Activated T-cell treated with anti-CD3 and anti-CD28 coated beads, Interleukin-2, amount 50 U/mL, for 4 hours (primary cell): ENCODE measurements around the gene DMGDH. TPM values are rescaled to one million over a fixed set of nuclear protein-coding genes. Genes with fewer than 3 reads are reported as not detected.

Experiments
- ATAC-seq, 2 donors: fragments of 200-7000 bp; cut with Tn5 transposase; one replicate each; pipeline ENCODE4 v1.10.0; 2021
- DNase-seq: peaks from one replicate; pipeline ENCODE4 v3.0.0-alpha.2; 2020
- H3K27me3 Mint-ChIP-seq: one replicate; pipeline ENCODE4 v1.8.0; 2021; ENCODE audit warnings: low read depth, mixed read lengths
- H3K36me3 Mint-ChIP-seq: one replicate; pipeline ENCODE4 v1.8.0; 2022; ENCODE audit warnings: mixed read lengths; ENCODE audit not compliant: insufficient read depth
- H3K4me1 Mint-ChIP-seq: one replicate; pipeline ENCODE4 v1.8.0; 2021; ENCODE audit warnings: low read depth, mixed read lengths
- H3K4me3 Mint-ChIP-seq: one replicate; pipeline ENCODE4 v1.8.0; 2021; ENCODE audit warnings: mild to moderate bottlenecking, moderate library complexity, mixed read lengths
- H3K9me3 Mint-ChIP-seq: one replicate; pipeline ENCODE4 v1.8.0; 2021; ENCODE audit warnings: mixed read lengths
- total RNA-seq, 3 donors: library from RNA; stranded (reverse); gene quantifications; one replicate each; pipeline ENCODE4 v1.2.1, GENCODE V29; 2021

DMGDH gene
- total RNA-seq, 3 donors from 2014 or later = 0.57 TPM; not detected in 2

GRCh38 chr5:79081779-79082178 is 12.3 kb upstream of the DMGDH start:
- H3K27me3 Mint-ChIP-seq = peaks cover under 1% of the 10 kb centered on the region
- H3K4me3 Mint-ChIP-seq = no peak overlapping the region
- H3K9me3 Mint-ChIP-seq = no peaks in the 10 kb centered on the region
- no peak for DNase-seq
- ATAC-seq = no peak
- no peaks in the 10 kb centered on the region for H3K4me1 Mint-ChIP-seq
- H3K36me3 Mint-ChIP-seq = no peaks in the 10 kb centered on the region

- no peaks in the 10 kb centered on the region for H3K36me3 Mint-ChIP-seq
- DNase-seq (no peak), ATAC-seq (no peak)
- peaks cover 3% of the 10 kb centered on the region for H3K27me3 Mint-ChIP-seq
- H3K4me3 Mint-ChIP-seq = no peak overlapping the region
- no peaks in the 10 kb centered on the region for H3K9me3 Mint-ChIP-seq
- no peaks in the 10 kb centered on the region for H3K4me1 Mint-ChIP-seq
These were observed 11.3 kb upstream of the DMGDH start for GRCh38 chr5:79080804-79081203.

- DNase-seq = no peak
- H3K4me1 Mint-ChIP-seq = no peaks in the 10 kb centered on the region
- no peaks in the 10 kb centered on the region for H3K9me3 Mint-ChIP-seq
- peaks cover 3% of the 10 kb centered on the region for H3K27me3 Mint-ChIP-seq
- H3K4me3 Mint-ChIP-seq = no peak overlapping the region
- no peaks in the 10 kb centered on the region for H3K36me3 Mint-ChIP-seq
- no peak for ATAC-seq
These were observed 8.3 kb upstream of the DMGDH start for GRCh38 chr5:79077680-79078365.

GRCh38 chr5:79076819-79077218 is 7.3 kb upstream of the DMGDH start:
- DNase-seq = no peak
- H3K4me3 Mint-ChIP-seq = no peak overlapping the region
- no peaks in the 10 kb centered on the region for H3K36me3 Mint-ChIP-seq
- no peaks in the 10 kb centered on the region for H3K4me1 Mint-ChIP-seq
- no peaks in the 10 kb centered on the region for H3K9me3 Mint-ChIP-seq
- peaks cover 6% of the 10 kb centered on the region for H3K27me3 Mint-ChIP-seq
- no peak for ATAC-seq

GRCh38 chr5:79075646-79076426 is 6.4 kb upstream of the DMGDH start:
- no peaks in the 10 kb centered on the region for H3K4me1 Mint-ChIP-seq
- no peaks in the 10 kb centered on the region for H3K36me3 Mint-ChIP-seq
- DNase-seq = no peak
- no peak overlapping the region for H3K4me3 Mint-ChIP-seq
- peaks cover 13% of the 10 kb centered on the region for H3K27me3 Mint-ChIP-seq
- ATAC-seq = no peak
- no peaks in the 10 kb centered on the region for H3K9me3 Mint-ChIP-seq

- H3K36me3 Mint-ChIP-seq = no peaks in the 10 kb centered on the region
- no peak overlapping the region for H3K4me3 Mint-ChIP-seq
- DNase-seq (no peak), ATAC-seq (no peak)
- no peaks in the 10 kb centered on the region for H3K4me1 Mint-ChIP-seq
- H3K27me3 Mint-ChIP-seq = peaks cover 22% of the 10 kb centered on the region
- H3K9me3 Mint-ChIP-seq = no peaks in the 10 kb centered on the region
These were observed 5.2 kb upstream of the DMGDH start for GRCh38 chr5:79074641-79075040.

- H3K4me1 Mint-ChIP-seq = no peaks in the 10 kb centered on the region
- DNase-seq = no peak
- no peaks in the 10 kb centered on the region for H3K9me3 Mint-ChIP-seq
- H3K27me3 Mint-ChIP-seq = peaks cover 38% of the 10 kb centered on the region
- no peaks in the 10 kb centered on the region for H3K36me3 Mint-ChIP-seq
- no peak overlapping the region for H3K4me3 Mint-ChIP-seq
- ATAC-seq = no peak
These were observed 835 bp upstream of the DMGDH start for GRCh38 chr5:79070350-79070667.

GRCh38 chr5:79062436-79062835 is 7.0 kb downstream of the DMGDH start:
- H3K27me3 Mint-ChIP-seq = peaks cover 12% of the 10 kb centered on the region
- no peaks in the 10 kb centered on the region for H3K4me1 Mint-ChIP-seq
- H3K9me3 Mint-ChIP-seq = no peaks in the 10 kb centered on the region
- DNase-seq = no peak
- no peak overlapping the region for H3K4me3 Mint-ChIP-seq
- ATAC-seq = no peak
- H3K36me3 Mint-ChIP-seq = no peaks in the 10 kb centered on the region

GRCh38 chr5:79059674-79060073 is 9.8 kb downstream of the DMGDH start:
- DNase-seq = no peak
- H3K9me3 Mint-ChIP-seq = no peaks in the 10 kb centered on the region
- no peak overlapping the region for H3K4me3 Mint-ChIP-seq
- ATAC-seq = no peak
- H3K27me3 Mint-ChIP-seq = peaks cover 10% of the 10 kb centered on the region
- H3K4me1 Mint-ChIP-seq = no peaks in the 10 kb centered on the region
- H3K36me3 Mint-ChIP-seq = no peaks in the 10 kb centered on the region

- ATAC-seq (no peak), DNase-seq (no peak)
- Mint-ChIP-seq H3K36me3 (no peaks in the 10 kb centered on the region), H3K4me1 (no peaks in the 10 kb centered on the region), H3K4me3 (no peak overlapping the region), H3K9me3 (peaks cover 6% of the 10 kb centered on the region), H3K27me3 (peaks cover 10% of the 10 kb centered on the region)
These were observed 12.6 kb downstream of the DMGDH start for GRCh38 chr5:79056847-79057246.

- ATAC-seq (no peak), DNase-seq (no peak)
- H3K36me3 Mint-ChIP-seq = peaks cover 2% of the 10 kb centered on the region
- H3K9me3 Mint-ChIP-seq = peaks cover 6% of the 10 kb centered on the region
- peaks cover 6% of the 10 kb centered on the region for H3K27me3 Mint-ChIP-seq
- H3K4me3 Mint-ChIP-seq = no peak overlapping the region
- H3K4me1 Mint-ChIP-seq = no peaks in the 10 kb centered on the region
These were observed 14.5 kb downstream of the DMGDH start for GRCh38 chr5:79055017-79055416.

- Mint-ChIP-seq H3K4me1 (no peaks in the 10 kb centered on the region), H3K9me3 (peaks cover 6% of the 10 kb centered on the region), H3K27me3 (peaks cover 12% of the 10 kb centered on the region), H3K36me3 (peaks cover 2% of the 10 kb centered on the region), H3K4me3 (no peak overlapping the region)
- DNase-seq (no peak), ATAC-seq (no peak)
These were observed 16.2 kb downstream of the DMGDH start for GRCh38 chr5:79053321-79053720.

- Mint-ChIP-seq H3K4me1 (no peaks in the 10 kb centered on the region), H3K9me3 (peaks cover 6% of the 10 kb centered on the region), H3K4me3 (no peak overlapping the region), H3K36me3 (peaks cover 2% of the 10 kb centered on the region), H3K27me3 (peaks cover 18% of the 10 kb centered on the region)
- DNase-seq (no peak), ATAC-seq (no peak)
These were observed 19.0 kb downstream of the DMGDH start for GRCh38 chr5:79050498-79050897.

- peaks cover 6% of the 10 kb centered on the region for H3K9me3 Mint-ChIP-seq
- ATAC-seq (no peak), DNase-seq (no peak)
- H3K4me3 Mint-ChIP-seq = no peak overlapping the region
- peaks cover 2% of the 10 kb centered on the region for H3K36me3 Mint-ChIP-seq
- H3K27me3 Mint-ChIP-seq = peaks cover 15% of the 10 kb centered on the region
- H3K4me1 Mint-ChIP-seq = no peaks in the 10 kb centered on the region
These were observed 21.0 kb downstream of the DMGDH start for GRCh38 chr5:79048437-79048836.

- H3K9me3 Mint-ChIP-seq = peaks cover 2% of the 10 kb centered on the region
- peaks cover 2% of the 10 kb centered on the region for H3K36me3 Mint-ChIP-seq
- H3K4me1 Mint-ChIP-seq = no peaks in the 10 kb centered on the region
- H3K27me3 Mint-ChIP-seq = peaks cover 15% of the 10 kb centered on the region
- DNase-seq (no peak), ATAC-seq (no peak)
- no peak overlapping the region for H3K4me3 Mint-ChIP-seq
These were observed 22.3 kb downstream of the DMGDH start for GRCh38 chr5:79047199-79047598.
